Small intestine (tissue), 7 donors: ENCODE data around the gene GAB2. TPM values are rescaled to one million over a fixed set of nuclear protein-coding genes. Genes with fewer than 3 reads are reported as not detected.
"Not testable (repeated sequence)": the region's sequence is repeated elsewhere in the genome, so short reads cannot be mapped to it uniquely, and the experiment has no call there.

Experiments used
- DNase-seq, 2 donors: peaks; one replicate each; pipeline versions ENCODE4 v3.0.0 to v3.0.0-alpha.2; 2013
- FAIRE-seq: peaks from 2 replicates; lab custom pipeline; 2012; peaks lifted over from hg19 to GRCh38; lab: Jason Lieb, UNC
- H3K27ac ChIP-seq, 3 donors: one replicate each; pipeline ENCODE4 v1.5.1; 2013; ENCODE audit warnings: low read length in 2 of 3, mild to moderate bottlenecking in 2 of 3, control low read depth in 1 of 3, inconsistent platforms in 1 of 3, low read depth in 1 of 3, moderate library complexity in 1 of 3
- H3K27me3 ChIP-seq, 3 donors: one replicate each; pipeline ENCODE4 v1.6.1; 2013; ENCODE audit warnings: low read length in 3 of 3, inconsistent platforms in 1 of 3; ENCODE audit not compliant: control insufficient read depth in 3 of 3, insufficient read depth in 3 of 3
- H3K36me3 ChIP-seq, 3 donors: one replicate each; pipeline ENCODE4 v1.6.1; 2013; ENCODE audit warnings: low read length in 3 of 3, inconsistent platforms in 1 of 3, low read depth in 1 of 3, mild to moderate bottlenecking in 1 of 3, moderate library complexity in 1 of 3; ENCODE audit not compliant: control insufficient read depth in 3 of 3, insufficient read depth in 2 of 3
- H3K4me1 ChIP-seq, 3 donors: one replicate each; pipeline ENCODE4 v1.6.1; 2013; ENCODE audit warnings: low read length in 2 of 3, inconsistent platforms in 1 of 3, low read depth in 1 of 3, mild to moderate bottlenecking in 1 of 3, moderate library complexity in 1 of 3; ENCODE audit not compliant: control insufficient read depth in 3 of 3, insufficient read depth in 2 of 3
- H3K4me3 ChIP-seq, 3 donors: one replicate each; pipeline ENCODE4 v1.5.1; 2013; ENCODE audit warnings: low read length in 3 of 3, control low read depth in 1 of 3, inconsistent platforms in 1 of 3, low read depth in 1 of 3, mild to moderate bottlenecking in 1 of 3, moderate library complexity in 1 of 3
- H3K9me3 ChIP-seq, 2 donors: one replicate each; pipeline ENCODE4 v1.6.1; 2013; ENCODE audit warnings: low read depth in 1 of 2, low read length in 1 of 2; ENCODE audit not compliant: control insufficient read depth in 2 of 2, insufficient read depth in 1 of 2
- WGBS, 3 donors: extraction: QIAGEN DNeasy Blood & Tissue Kit; methylation state at CpG; one replicate each; pipeline ENCODE4 v1.1.7; 2013; 5-methylcytosine and 5-hydroxymethylcytosine counted together
- polyA plus RNA-seq, 4 donors: library from polyadenylated mRNA; stranded (reverse) in 3 of 4; unstranded in 1 of 4; fragments of 200-250 nt in 3 of 4; fragments of 120-200 nt in 1 of 4; gene quantifications; one replicate each; pipeline versions ENCODE4 v1.2.1 to v1.2.3, GENCODE V29; 2013
- donor health status: healthy with polysubstance abuse.
- donor health status: control.
- donor health status: control.
- donor health status: Bipolar disorder and iron deficiency.
- donor health status: healthy.

The GAB2 gene
- polyA plus RNA-seq, 4 donors = 6.8 to 13.6 (median 8.5) TPM

DNA sequence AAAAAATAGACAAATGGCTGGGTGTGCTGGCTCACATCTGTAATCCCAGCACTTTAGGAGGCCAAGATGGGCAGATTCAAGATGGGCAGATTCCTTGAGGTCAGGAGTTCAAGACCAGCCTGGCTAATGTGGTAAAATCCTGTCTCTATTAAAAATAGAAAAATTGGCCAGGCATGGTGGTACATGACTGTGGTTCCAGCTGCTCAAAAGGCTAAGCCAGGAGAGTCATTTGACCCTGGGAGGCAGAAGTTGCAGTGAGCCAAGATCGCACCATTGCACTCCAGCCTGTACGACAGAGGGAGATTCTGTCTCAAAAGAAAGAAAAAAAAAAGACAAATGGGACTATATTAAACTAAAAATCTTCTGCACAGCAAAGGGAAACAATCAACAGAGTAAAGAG lies 173.5 kb downstream of the GAB2 start:
- Histone ChIP-seq H3K9me3 (peaks cover 0 to 29% of the 10 kb centered on the region in 2 donors), H3K4me1 (no peaks in the 10 kb centered on the region), H3K4me3 (no peak overlapping the region), H3K27ac (no peak overlapping the region), H3K27me3 (no peaks in the 10 kb centered on the region), H3K36me3 (peaks cover 0 to 7% (median 0%) of the 10 kb centered on the region in 3 donors)
- 84 to 94% (median 92%) methylated on average over 2 of the region's 2 CpGs for WGBS, 3 donors
- no peak for FAIRE-seq
- no peak for DNase-seq

DNA sequence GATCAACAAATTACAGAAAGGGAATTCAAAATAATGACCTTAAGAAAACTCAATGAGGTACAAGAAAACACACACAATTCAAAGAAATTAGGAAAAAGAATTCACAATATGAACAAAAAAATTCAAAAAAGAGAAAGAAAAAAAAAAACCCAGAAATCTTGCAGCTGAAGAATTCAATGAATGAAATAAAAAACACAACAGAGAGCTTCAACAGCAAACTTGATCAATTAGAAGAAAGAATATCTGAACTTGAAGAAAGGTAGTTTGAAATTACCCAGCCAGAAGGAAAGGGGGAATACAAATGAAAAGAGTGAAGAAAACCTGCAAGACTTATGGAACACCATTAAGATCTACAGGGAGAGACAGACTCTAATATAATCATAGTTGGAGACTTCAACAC lies 176.1 kb downstream of the GAB2 start:
- H3K9me3 ChIP-seq = peaks cover 0 to 29% of the 10 kb centered on the region in 2 donors
- peaks cover 0 to 5% (median 0%) of the 10 kb centered on the region in 3 donors for H3K36me3 ChIP-seq
- H3K4me3 ChIP-seq = no peak overlapping the region
- no peak for DNase-seq
- H3K27me3 ChIP-seq = no peaks in the 10 kb centered on the region
- H3K4me1 ChIP-seq = no peaks in the 10 kb centered on the region
- FAIRE-seq = peak; percentile 30
- H3K27ac ChIP-seq = no peak overlapping the region

DNA sequence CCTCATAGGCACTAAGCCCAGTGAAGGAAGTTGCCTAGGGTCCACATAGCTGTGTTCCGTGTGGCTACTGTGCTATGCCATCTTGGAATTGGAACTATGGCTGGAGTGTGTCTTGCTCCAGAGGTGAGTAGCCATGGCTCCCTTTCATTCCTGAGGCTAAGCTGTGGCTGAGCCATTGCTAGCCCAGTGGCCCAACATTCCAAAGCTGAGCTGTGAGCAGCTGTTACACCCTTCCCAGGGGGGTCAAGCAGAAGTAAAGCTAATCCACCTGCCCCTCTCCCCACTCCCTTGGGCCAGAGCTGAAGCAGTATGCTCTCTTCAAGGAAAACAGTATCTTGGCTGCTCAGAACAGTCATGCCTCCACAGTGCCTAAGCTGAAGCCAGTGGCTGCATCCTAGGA lies 177.8 kb downstream of the GAB2 start:
- H3K9me3 ChIP-seq = peaks cover 0 to 29% of the 10 kb centered on the region in 2 donors
- H3K4me3 ChIP-seq = no peak overlapping the region
- H3K4me1 ChIP-seq = no peaks in the 10 kb centered on the region
- FAIRE-seq (no peak), DNase-seq (no peak)
- H3K36me3 ChIP-seq = peaks cover 0 to 4% (median 0%) of the 10 kb centered on the region in 3 donors
- no peak overlapping the region for H3K27ac ChIP-seq
- H3K27me3 ChIP-seq = no peaks in the 10 kb centered on the region
- 93 to 100% (median 97%) methylated on average over 1 of the region's 1 CpG for WGBS, 3 donors

DNA sequence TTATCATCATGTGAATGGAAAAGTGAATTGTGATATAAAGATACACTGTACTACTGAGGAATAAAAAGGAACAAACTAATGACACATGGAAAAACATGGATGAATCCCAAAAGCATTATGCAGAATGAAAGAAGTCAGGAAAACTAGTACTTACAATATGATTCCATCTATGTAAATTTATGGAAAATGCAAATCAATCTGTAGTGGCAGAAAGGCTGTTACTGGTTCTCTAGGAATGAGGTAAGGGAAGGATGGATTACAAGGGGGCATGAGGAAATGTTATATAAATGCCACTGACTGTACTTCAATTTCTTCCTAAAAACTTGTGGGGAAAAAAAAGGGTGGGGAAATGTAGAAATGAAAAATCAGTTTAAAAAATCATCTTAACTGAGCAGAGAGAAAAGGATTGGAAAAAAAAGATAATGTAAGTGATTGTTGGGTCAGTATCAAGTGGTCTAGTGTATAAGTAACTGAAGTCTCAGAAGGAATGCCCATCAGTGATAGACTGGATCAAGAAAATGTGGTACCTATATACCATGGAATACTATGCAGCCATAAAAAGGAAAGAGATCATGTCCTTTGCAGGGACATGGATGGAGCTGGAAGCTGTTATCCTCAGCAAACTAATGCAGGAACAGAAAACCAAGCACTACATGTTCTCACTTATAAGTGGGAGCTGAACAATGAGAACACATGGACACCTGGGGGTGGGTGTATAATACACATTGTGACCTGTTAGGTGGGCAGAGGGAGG lies 180.2 kb downstream of the GAB2 start:
- FAIRE-seq = no peak
- Histone ChIP-seq H3K4me1 (no peaks in the 10 kb centered on the region), H3K36me3 (peaks cover 0 to 6% (median 0%) of the 10 kb centered on the region in 3 donors), H3K27ac (no peak overlapping the region), H3K27me3 (no peaks in the 10 kb centered on the region), H3K4me3 (no peak overlapping the region), H3K9me3 (peaks cover 0 to 18% of the 10 kb centered on the region in 2 donors)
- DNase-seq = no peak

DNA sequence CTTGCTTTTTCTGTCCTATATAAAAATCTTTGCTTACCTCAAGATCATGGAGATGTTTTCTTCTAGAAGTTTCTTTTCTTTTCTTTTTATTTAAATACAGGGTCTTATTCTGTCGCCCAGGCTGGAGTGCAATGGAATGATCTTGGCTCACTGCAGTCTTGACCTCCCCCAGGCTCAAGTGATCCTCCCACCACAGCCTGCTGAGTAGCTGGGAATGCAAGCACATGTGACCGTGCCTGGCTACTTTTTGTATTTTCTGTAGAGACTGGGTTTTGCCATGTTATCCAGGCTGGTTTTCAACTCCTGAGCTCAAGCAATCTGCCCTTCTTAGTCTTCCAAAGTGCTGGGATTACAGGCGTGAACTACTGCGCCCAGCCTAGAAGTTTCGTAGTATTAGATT lies 183.6 kb downstream of the GAB2 start:
- Histone ChIP-seq H3K9me3 (no peaks in the 10 kb centered on the region), H3K27me3 (no peaks in the 10 kb centered on the region), H3K4me1 (peaks cover 0 to 7% (median 6%) of the 10 kb centered on the region in 3 donors), H3K36me3 (peaks cover 0 to 2% (median 0%) of the 10 kb centered on the region in 3 donors), H3K4me3 (no peak overlapping the region), H3K27ac (no peak overlapping the region)
- FAIRE-seq (no peak), DNase-seq (no peak)
- 84 to 99% (median 96%) methylated on average over 5 of the region's 5 CpGs for WGBS, 3 donors

DNA sequence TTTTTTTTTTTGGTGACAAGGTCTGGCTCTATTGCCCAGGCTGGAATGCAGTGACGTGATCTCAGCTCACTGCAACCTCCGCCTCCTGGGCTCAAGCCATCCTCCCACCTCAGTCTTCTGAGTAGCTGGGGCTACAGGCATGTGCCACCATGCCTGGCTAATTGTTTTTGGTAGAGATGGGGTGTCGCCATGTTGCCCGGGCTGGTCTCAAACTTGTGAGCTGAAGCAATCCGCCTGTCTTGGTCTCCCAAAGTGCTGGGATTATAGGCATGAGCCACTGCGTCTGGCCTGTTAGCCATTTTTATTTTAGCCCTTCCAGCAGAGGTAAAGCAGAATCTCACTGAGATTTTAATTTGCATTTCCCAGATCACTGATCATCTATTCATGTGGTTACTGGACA lies 184.6 kb downstream of the GAB2 start:
- not testable (repeated sequence) for H3K36me3 ChIP-seq, H3K4me1 ChIP-seq, DNase-seq, H3K4me3 ChIP-seq, H3K27me3 ChIP-seq, H3K9me3 ChIP-seq, FAIRE-seq, H3K27ac ChIP-seq
- WGBS, 3 donors = 91 to 100% (median 94%) methylated on average over 6 of the region's 6 CpGs

DNA sequence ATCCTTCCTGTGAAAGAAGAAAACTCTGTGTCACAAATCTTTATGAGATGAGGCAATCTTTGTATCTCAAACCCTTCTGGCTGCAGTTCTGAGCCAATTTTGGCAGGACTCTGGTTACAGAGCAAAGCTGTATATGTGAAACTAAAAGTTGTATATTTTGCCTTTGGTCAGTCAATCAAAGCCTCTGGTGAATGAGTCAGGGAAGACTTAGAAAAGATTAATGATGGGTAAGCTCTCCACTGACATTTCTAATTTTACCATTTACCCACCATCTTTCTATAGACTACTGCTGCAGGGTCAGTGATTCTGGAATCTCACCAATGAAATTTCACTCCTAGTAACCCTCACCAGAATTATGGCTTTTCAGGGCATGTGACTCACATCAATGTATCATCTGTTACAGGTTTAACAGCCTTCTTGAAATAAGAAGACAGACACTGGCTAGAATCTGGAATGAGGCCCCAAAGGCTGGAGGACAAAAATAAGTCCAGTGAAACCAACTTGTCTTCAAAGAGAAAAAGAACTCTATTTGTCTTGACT lies 185.6 kb downstream of the GAB2 start:
- Histone ChIP-seq H3K4me1 (peaks cover 0 to 7% (median 6%) of the 10 kb centered on the region in 3 donors), H3K4me3 (no peak overlapping the region), H3K27ac (peak overlapping the region in 1 of 3 donors; percentile 13), H3K9me3 (no peaks in the 10 kb centered on the region), H3K27me3 (no peaks in the 10 kb centered on the region), H3K36me3 (peaks cover 0 to 2% (median 0%) of the 10 kb centered on the region in 3 donors)
- FAIRE-seq (no peak), DNase-seq (no peak)

DNA sequence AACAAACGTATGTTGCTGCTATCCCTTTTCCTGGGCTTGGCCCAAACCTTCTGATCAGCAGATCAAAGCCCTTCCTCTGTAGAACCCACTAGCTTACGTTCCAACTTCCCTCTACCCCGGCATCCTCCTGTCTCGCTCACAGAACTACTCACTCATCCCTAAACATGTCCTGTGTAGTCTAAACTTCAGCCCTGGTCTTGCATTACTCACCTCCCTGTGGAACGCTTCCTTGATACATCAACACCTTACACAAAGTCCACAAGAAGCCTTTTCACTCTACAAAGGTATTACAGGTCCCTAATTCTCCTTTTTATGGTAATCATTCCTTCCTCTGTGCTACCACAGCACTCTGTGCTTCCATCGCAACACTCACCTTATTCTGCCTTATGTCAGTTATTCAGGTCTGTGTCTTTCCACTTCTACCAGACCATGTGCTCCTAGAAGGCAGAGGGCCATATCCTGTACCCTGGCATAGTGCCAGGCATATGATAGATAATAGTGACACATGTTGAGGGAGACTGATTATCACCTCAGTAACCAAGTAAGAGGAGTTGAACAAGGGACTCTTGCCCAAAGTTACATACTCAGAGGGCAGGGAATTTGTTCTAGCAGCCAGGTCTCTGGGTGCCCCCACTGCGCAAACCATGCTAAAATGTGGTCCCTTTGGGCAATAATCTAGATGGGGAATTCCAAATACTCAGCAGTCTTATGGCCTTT lies 187.3 kb downstream of the GAB2 start:
- no peak for FAIRE-seq
- Histone ChIP-seq H3K9me3 (no peaks in the 10 kb centered on the region), H3K27me3 (no peaks in the 10 kb centered on the region), H3K4me3 (no peak overlapping the region), H3K4me1 (peaks cover 0 to 7% (median 6%) of the 10 kb centered on the region in 3 donors), H3K36me3 (peaks cover 0 to 8% (median under 1%) of the 10 kb centered on the region in 3 donors), H3K27ac (no peak overlapping the region)
- peak; percentile 62 to 73 for DNase-seq
- WGBS, 3 donors = 82 to 86% (median 84%) methylated on average over 7 of the region's 7 CpGs
